Myocyte (in vitro differentiated cells): Measurements from ENCODE around the gene PPM1L. TPM values are rescaled to one million over a fixed set of nuclear protein-coding genes. Genes with fewer than 3 reads are reported as not detected.
"Not testable (repeated sequence)": the region's sequence is repeated elsewhere in the genome, so short reads cannot be mapped to it uniquely, and the experiment has no call there.

Source experiments
- DNase-seq: peaks from one replicate; pipeline ENCODE4 v3.0.0-alpha.2; 2012; ENCODE audit warnings: low read depth
- polyA plus RNA-seq: library from polyadenylated mRNA; unstranded; fragments of >200 nt; gene quantifications from one replicate; pipeline ENCODE4 v1.2.1, GENCODE V29; 2012; ENCODE audit warnings: missing spikeins
- total RNA-seq: library from RNA; depleted of rRNA; stranded (reverse); fragments of >200 nt; gene quantifications from 2 replicates; pipeline ENCODE4 v1.2.3, GENCODE V29; 2014

Gene PPM1L
- total RNA-seq, result 4.0 and 5.1 TPM in 2 replicates
- polyA plus RNA-seq, result 0.30 TPM

DNA sequence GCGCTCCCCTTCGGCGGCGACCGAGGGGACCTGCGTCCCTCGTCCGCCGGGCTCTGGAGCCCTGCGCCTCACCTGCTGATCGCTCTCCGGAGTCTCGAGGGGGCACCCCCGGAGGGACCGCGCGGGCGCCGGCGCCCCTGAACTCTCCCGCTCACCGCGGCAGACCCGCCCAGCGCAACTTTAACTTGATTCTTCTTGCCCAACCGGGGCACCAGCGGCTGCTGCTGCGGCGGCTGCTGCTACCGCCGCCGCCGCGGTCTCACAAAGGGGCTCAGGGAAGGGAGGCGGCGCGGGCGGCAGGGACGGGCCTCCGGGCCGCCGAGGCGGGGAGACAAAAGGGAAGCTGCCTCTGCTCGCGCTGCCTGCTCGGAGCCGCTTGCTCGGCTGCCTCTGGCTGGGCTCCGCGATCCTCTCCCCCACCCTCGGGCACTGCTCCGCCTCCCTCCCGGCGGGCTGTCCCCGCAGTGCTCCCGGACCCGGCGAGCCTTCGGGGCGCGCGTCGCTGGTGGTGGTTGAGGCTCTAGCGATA lies at the start of gene PPM1L:
Gene PPM1L (plus strand): TSS at position 456 of the 529 bp plus-strand sequence.
- peak; percentile 57 for DNase-seq

DNA sequence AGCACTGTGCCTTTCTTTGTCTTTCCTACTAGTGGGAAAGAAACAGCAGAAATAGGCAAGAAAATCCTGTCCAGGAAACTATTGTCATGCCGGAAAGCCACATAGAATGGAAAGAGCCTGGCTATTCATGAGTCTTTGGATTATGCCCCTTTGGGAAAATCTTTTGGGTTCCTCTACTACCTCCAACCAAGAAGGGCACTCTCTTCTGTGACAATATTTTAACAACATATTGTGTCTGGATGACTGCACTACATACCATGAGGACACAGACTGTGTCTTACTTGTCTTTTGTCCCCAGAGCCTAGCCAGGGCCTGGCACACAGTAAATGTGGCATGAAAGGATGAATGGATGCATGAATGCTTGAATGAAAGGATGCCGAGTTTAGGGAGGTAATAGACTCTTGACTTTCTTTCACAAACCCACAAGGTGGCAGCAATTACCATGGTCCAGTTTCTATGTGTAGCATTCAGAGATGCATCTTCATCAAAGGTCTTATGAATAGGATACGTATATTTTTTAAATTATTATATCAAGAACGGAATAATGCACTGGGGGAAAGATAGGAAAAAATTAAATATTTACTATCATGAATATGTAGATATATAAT lies 48.7 kb upstream of the PPM1L start:
- DNase-seq, result peak; percentile 64

DNA sequence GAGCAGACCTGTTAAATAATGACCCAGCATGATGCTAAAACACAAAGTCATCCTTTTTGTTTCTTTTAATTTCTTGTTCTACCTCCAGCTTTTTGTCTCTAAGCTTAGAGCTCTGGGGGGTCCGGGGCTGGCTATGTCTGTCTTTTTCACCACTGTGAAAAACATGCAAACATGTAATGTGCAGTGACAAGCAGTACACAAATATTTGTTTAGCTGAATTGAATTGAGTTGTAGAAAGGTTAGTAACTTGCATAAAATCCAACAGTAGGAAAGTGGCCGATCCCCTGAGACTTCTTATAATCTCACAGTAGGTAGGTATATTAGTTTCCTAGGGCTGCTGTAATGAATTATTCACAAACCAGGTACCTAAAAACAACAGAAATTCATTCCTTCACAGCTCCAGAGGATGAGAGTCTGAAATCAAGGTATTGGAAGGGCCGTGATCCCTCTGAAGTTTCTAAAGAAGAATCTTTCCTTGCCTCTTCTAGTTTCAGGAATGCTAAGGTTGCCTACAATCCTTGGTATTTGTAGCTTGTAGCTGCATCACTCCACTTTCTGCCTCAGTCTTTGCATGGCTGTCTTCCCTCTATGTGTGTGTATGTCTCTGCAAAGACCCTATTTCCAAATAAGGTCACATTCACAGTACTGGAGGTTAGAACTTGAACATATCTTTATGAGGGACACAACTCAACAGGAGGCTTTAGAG lies 46.4 kb upstream of the PPM1L start:
- no peak for DNase-seq

GRCh38 chr3:160713144-160713543 lies 42.9 kb upstream of the PPM1L start:
- DNase-seq, result not testable (repeated sequence)

GRCh38 chr3:160719710-160720109 lies 36.3 kb upstream of the PPM1L start:
- DNase-seq, result no peak

DNA sequence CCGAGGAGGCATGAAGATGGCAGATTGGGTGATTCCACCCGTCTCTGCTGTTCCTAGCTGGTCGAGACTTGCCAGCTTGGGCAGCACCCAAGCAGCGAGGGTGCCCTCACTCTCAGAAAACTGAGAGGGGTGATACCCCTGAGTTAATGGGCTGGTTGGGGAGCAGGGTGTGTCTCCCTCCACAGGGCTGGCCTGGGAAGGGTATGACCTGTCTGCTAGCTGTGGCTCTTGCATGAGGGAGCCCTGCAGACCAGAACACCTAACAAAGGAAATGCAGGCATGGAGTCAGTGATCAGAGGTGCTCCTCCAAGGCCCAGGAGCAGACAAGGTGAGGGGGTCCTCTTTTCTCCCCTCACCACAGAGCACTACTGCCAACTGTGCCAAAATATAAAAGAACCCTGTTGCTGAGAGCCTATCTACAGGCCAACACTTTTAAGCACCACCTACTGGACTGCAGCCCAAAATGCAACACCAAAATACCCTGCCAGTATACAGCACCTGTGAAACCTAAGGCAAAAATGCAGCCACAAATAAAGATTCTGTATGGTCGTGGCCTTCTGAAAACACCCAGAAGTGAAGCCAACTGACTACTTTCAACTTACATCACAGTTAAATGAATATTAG lies 35.8 kb upstream of the PPM1L start:
- DNase-seq, result no peak

DNA sequence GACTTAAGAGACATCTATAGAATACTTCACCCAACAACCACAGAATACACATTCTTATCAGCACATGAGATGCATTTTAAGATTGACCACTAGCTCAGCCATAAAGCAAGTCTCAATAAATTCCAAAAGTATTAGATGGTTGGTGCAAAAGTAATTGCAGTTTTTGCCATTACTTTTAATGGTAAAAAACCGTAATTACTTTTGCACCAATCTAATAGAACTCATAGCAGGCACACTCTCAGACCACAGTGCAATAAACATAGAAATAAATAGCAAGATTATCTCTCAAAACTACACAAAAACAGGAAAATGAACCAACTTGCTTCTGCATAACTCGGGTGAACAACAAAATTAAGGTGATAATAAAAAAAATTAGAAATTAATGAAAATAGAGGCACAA lies 33.7 kb upstream of the PPM1L start:
- no peak for DNase-seq

- DNase-seq, result no peak
Measured at GRCh38 chr3:160725338-160725737, 30.7 kb upstream of the PPM1L start.

DNA sequence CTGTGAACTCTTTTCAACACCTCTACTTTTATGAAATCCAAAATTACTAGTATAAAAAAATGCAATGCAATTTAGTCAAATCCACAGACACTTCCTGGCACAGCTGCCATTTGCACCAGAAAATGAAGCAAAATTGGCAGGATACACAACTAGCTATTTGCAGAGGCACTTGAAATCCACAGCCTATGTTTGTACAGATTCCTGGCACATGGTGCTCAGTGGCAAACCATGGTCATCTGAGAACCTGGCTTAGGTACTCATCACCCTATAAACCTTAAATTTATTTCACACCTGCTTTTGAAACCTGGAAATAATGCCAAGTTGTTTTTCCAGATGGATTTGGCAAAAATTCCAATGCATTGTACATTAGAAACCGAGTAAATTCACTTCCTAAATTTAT lies 20.2 kb upstream of the PPM1L start:
- DNase-seq, result no peak

- DNase-seq, result no peak
Measured at GRCh38 chr3:160738048-160738447, 18.0 kb upstream of the PPM1L start.

GRCh38 chr3:160739079-160739478 lies 17.0 kb upstream of the PPM1L start:
- peak; percentile 19 for DNase-seq

DNA sequence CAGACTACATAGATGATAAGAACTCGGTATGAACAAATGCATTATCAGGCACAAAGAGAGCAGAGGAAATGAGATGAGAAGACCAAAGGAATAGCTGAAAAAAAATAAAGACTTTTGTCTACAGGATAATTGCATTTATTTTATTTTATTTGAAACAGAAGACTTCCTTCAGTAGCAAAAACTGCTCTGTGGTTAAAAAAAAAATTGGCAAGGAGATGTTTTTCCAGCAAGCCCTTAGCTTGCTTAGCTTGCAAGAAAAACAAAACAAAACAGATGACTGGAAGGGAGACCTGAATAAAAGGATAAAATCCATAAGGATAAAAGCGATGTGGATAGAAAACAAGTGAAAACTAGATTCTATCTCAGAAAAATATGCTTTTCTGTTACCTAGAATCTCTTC lies 9.1 kb upstream of the PPM1L start:
- DNase-seq, result no peak

GRCh38 chr3:160747422-160747821 lies 8.6 kb upstream of the PPM1L start:
- no peak for DNase-seq

- no peak for DNase-seq
Measured at GRCh38 chr3:160748231-160748630, 7.8 kb upstream of the PPM1L start.

- no peak for DNase-seq
Measured at GRCh38 chr3:160748787-160749186, 7.2 kb upstream of the PPM1L start.

DNA sequence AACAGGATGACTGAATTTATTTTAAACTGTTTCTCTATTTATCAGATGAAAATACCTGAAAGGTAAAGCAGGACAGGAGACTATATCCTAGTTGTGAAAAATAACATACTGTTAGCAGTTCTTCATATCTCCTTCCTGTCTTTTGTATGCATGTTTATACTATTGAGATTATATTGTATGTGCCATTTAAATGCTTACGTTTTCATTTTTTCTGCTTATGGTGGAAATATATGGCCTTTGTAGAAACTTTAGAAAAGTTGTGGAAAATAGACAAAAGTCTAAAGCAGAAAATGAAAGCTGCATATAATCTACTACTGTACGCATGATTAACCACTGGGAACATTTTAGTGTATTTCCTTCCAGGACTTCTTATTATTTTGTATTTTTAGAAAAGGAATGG lies 2.1 kb upstream of the PPM1L start:
- no peak for DNase-seq

- DNase-seq, result peak; percentile 52
Measured at GRCh38 chr3:160754371-160754854, 1.6 kb upstream of the PPM1L start.

- DNase-seq, result peak; percentile 92
Measured at GRCh38 chr3:160754855-160755747, 930 bp upstream of the PPM1L start.

- DNase-seq, result no peak
Measured at GRCh38 chr3:160757233-160758106, 1.4 kb downstream of the PPM1L start.

- DNase-seq, result no peak
Measured at GRCh38 chr3:160758929-160759577, 3.0 kb downstream of the PPM1L start.
